Suprapubic skin (tissue), 3 donors: Measurements from ENCODE around the gene VPS39.

ENCODE experiments used
- EP300 ChIP-seq: sonication (generic); formaldehyde crosslinking; IDR thresholded peaks from one replicate; pipeline ENCODE4 v1.6.1; 2017; ENCODE audit warnings: antibody characterized with exemption
- POLR2A ChIP-seq, 2 donors: fragments of 450-650 bp; IDR thresholded peaks; one replicate each; pipeline ENCODE4 v1.6.1; 2017; ENCODE audit warnings: antibody characterized with exemption in 2 of 2, mild to moderate bottlenecking in 2 of 2, moderate library complexity in 2 of 2
- TF ChIP-seq, protein P1 (sequence below), 2 donors: fragments of 200-600 bp in 1 of 2; fragments of 450-650 bp in 1 of 2; sonication (generic) in 1 of 2; IDR thresholded peaks; one replicate each; pipeline ENCODE4 v1.5.1; 2016 to 2019; ENCODE audit warnings: antibody characterized with exemption in 2 of 2, mild to moderate bottlenecking in 1 of 2, moderate library complexity in 1 of 2

DNA sequence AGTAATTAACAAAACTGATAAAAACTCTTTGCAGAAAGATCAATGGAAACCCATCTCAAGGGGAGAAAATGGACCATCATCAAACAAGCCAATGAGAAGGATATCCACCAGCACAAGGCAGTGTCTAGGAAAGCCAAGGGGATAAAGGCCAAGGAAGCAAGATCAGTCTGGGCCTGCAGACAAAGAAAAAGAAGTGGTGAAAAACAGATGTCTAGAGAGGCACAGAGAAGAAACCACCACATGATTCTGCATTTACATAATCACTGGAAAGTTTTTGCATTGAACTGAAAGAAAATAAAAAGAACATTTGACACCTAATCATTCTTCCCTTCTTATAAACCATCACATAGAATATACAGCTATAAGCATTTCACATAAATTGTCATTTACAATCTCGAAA, 23.0 kb upstream of the VPS39 start:
- TF ChIP-seq, protein P1, sequence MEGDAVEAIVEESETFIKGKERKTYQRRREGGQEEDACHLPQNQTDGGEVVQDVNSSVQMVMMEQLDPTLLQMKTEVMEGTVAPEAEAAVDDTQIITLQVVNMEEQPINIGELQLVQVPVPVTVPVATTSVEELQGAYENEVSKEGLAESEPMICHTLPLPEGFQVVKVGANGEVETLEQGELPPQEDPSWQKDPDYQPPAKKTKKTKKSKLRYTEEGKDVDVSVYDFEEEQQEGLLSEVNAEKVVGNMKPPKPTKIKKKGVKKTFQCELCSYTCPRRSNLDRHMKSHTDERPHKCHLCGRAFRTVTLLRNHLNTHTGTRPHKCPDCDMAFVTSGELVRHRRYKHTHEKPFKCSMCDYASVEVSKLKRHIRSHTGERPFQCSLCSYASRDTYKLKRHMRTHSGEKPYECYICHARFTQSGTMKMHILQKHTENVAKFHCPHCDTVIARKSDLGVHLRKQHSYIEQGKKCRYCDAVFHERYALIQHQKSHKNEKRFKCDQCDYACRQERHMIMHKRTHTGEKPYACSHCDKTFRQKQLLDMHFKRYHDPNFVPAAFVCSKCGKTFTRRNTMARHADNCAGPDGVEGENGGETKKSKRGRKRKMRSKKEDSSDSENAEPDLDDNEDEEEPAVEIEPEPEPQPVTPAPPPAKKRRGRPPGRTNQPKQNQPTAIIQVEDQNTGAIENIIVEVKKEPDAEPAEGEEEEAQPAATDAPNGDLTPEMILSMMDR (IDR thresholded peaks at IDR 0.05) = no peak
- no peak for TF ChIP-seq POLR2A (IDR thresholded peaks at IDR 0.05)
- TF ChIP-seq EP300 = no peak
